ENCODE results near the gene CRLF3. TPM values are rescaled to one million over a fixed set of nuclear protein-coding genes. Genes with fewer than 3 reads are reported as not detected.
"Not testable (repeated sequence)": the region's sequence is repeated elsewhere in the genome, so short reads cannot be mapped to it uniquely, and the experiment has no call there.

CRLF3 gene
- polyA plus RNA-seq, 1 donor: 11.0 TPM

GRCh38 chr17:30793282-30793977 lies 31.1 kb downstream of the CRLF3 start:
- no peaks in the 10 kb centered on the region for H3K27me3 ChIP-seq (ENCODE audit: control insufficient read depth, insufficient read depth, low read length)
- H3K9me3 ChIP-seq (ENCODE audit: control insufficient read depth, low read depth, low read length): no peaks in the 10 kb centered on the region
- H3K36me3 ChIP-seq (ENCODE audit: control insufficient read depth, insufficient read depth, low read length): peaks cover 46% of the 10 kb centered on the region
- no peak for DNase-seq
- no CpG with 5 or more reads among the region's 9 CpGs for WGBS (ENCODE audit: insufficient coverage, low lambda C conversion rate)
- no peak overlapping the region for H3K27ac ChIP-seq (ENCODE audit: low read length)
- H3K4me1 ChIP-seq (ENCODE audit: control insufficient read depth, insufficient read depth, low read length): no peaks in the 10 kb centered on the region
- no peak overlapping the region for H3K4me3 ChIP-seq (ENCODE audit: low read length)

GRCh38 chr17:30790279-30790678 lies 34.2 kb downstream of the CRLF3 start:
- no peak overlapping the region for H3K27ac ChIP-seq (ENCODE audit: low read length)
- peaks cover 60% of the 10 kb centered on the region for H3K36me3 ChIP-seq (ENCODE audit: control insufficient read depth, insufficient read depth, low read length)
- no peaks in the 10 kb centered on the region for H3K27me3 ChIP-seq (ENCODE audit: control insufficient read depth, insufficient read depth, low read length)
- H3K4me1 ChIP-seq (ENCODE audit: control insufficient read depth, insufficient read depth, low read length): no peaks in the 10 kb centered on the region
- no peaks in the 10 kb centered on the region for H3K9me3 ChIP-seq (ENCODE audit: control insufficient read depth, low read depth, low read length)
- WGBS (ENCODE audit: insufficient coverage, low lambda C conversion rate): 100% methylated on average over 1 of the region's 2 CpGs
- no peak overlapping the region for H3K4me3 ChIP-seq (ENCODE audit: low read length)
- DNase-seq: no peak

GRCh38 chr17:30788918-30789317 lies 35.6 kb downstream of the CRLF3 start:
- no peak for DNase-seq
- H3K36me3 ChIP-seq (ENCODE audit: control insufficient read depth, insufficient read depth, low read length): peaks cover 64% of the 10 kb centered on the region
- no peak overlapping the region for H3K4me3 ChIP-seq (ENCODE audit: low read length)
- no peaks in the 10 kb centered on the region for H3K9me3 ChIP-seq (ENCODE audit: control insufficient read depth, low read depth, low read length)
- no peaks in the 10 kb centered on the region for H3K4me1 ChIP-seq (ENCODE audit: control insufficient read depth, insufficient read depth, low read length)
- H3K27me3 ChIP-seq (ENCODE audit: control insufficient read depth, insufficient read depth, low read length): no peaks in the 10 kb centered on the region
- no CpG with 5 or more reads among the region's 2 CpGs for WGBS (ENCODE audit: insufficient coverage, low lambda C conversion rate)
- no peak overlapping the region for H3K27ac ChIP-seq (ENCODE audit: low read length)

- no peaks in the 10 kb centered on the region for H3K9me3 ChIP-seq (ENCODE audit: control insufficient read depth, low read depth, low read length)
- WGBS (ENCODE audit: insufficient coverage, low lambda C conversion rate): no CpG with 5 or more reads among the region's 2 CpGs
- H3K4me3 ChIP-seq (ENCODE audit: low read length): no peak overlapping the region
- no peaks in the 10 kb centered on the region for H3K27me3 ChIP-seq (ENCODE audit: control insufficient read depth, insufficient read depth, low read length)
- peaks cover 32% of the 10 kb centered on the region for H3K36me3 ChIP-seq (ENCODE audit: control insufficient read depth, insufficient read depth, low read length)
- H3K27ac ChIP-seq (ENCODE audit: low read length): no peak overlapping the region
- H3K4me1 ChIP-seq (ENCODE audit: control insufficient read depth, insufficient read depth, low read length): no peaks in the 10 kb centered on the region
- DNase-seq: no peak
These were observed 42.3 kb downstream of the CRLF3 start for GRCh38 chr17:30782206-30782605.

GRCh38 chr17:30780343-30780742 lies 44.1 kb downstream of the CRLF3 start:
- DNase-seq: no peak
- no peak overlapping the region for H3K4me3 ChIP-seq (ENCODE audit: low read length)
- H3K9me3 ChIP-seq (ENCODE audit: control insufficient read depth, low read depth, low read length): no peaks in the 10 kb centered on the region
- WGBS (ENCODE audit: insufficient coverage, low lambda C conversion rate): 100% methylated on average over 2 of the region's 6 CpGs
- no peak overlapping the region for H3K27ac ChIP-seq (ENCODE audit: low read length)
- H3K27me3 ChIP-seq (ENCODE audit: control insufficient read depth, insufficient read depth, low read length): no peaks in the 10 kb centered on the region
- H3K4me1 ChIP-seq (ENCODE audit: control insufficient read depth, insufficient read depth, low read length): no peaks in the 10 kb centered on the region
- peaks cover 26% of the 10 kb centered on the region for H3K36me3 ChIP-seq (ENCODE audit: control insufficient read depth, insufficient read depth, low read length)

GRCh38 chr17:30768771-30769170 lies 55.7 kb downstream of the CRLF3 start:
- WGBS (ENCODE audit: insufficient coverage, low lambda C conversion rate): 42% methylated on average over 2 of the region's 3 CpGs
- H3K36me3 ChIP-seq (ENCODE audit: control insufficient read depth, insufficient read depth, low read length): peaks cover 19% of the 10 kb centered on the region
- not testable (repeated sequence) for H3K9me3 ChIP-seq (ENCODE audit: control insufficient read depth, low read depth, low read length); DNase-seq; H3K4me1 ChIP-seq (ENCODE audit: control insufficient read depth, insufficient read depth, low read length); H3K27me3 ChIP-seq (ENCODE audit: control insufficient read depth, insufficient read depth, low read length); H3K27ac ChIP-seq (ENCODE audit: low read length); H3K4me3 ChIP-seq (ENCODE audit: low read length)

GRCh38 chr17:30767641-30768404 lies 56.7 kb downstream of the CRLF3 start:
- not testable (repeated sequence) for H3K4me3 ChIP-seq (ENCODE audit: low read length); DNase-seq; H3K27me3 ChIP-seq (ENCODE audit: control insufficient read depth, insufficient read depth, low read length); H3K4me1 ChIP-seq (ENCODE audit: control insufficient read depth, insufficient read depth, low read length); H3K27ac ChIP-seq (ENCODE audit: low read length); H3K9me3 ChIP-seq (ENCODE audit: control insufficient read depth, low read depth, low read length)
- H3K36me3 ChIP-seq (ENCODE audit: control insufficient read depth, insufficient read depth, low read length): peaks cover 23% of the 10 kb centered on the region
- WGBS (ENCODE audit: insufficient coverage, low lambda C conversion rate): no CpG with 5 or more reads among the region's 14 CpGs

- Histone ChIP-seq H3K27ac (ENCODE audit: low read length) (no peak overlapping the region), H3K4me3 (ENCODE audit: low read length) (no peak overlapping the region), H3K9me3 (ENCODE audit: control insufficient read depth, low read depth, low read length) (no peaks in the 10 kb centered on the region), H3K27me3 (ENCODE audit: control insufficient read depth, insufficient read depth, low read length) (no peaks in the 10 kb centered on the region), H3K4me1 (ENCODE audit: control insufficient read depth, insufficient read depth, low read length) (no peaks in the 10 kb centered on the region), H3K36me3 (ENCODE audit: control insufficient read depth, insufficient read depth, low read length) (peaks cover 22% of the 10 kb centered on the region)
- DNase-seq: no peak
These were observed 63.4 kb downstream of the CRLF3 start for GRCh38 chr17:30761060-30761459.

GRCh38 chr17:30753291-30753690 lies 71.2 kb downstream of the CRLF3 start:
- not testable (repeated sequence) for H3K27me3 ChIP-seq (ENCODE audit: control insufficient read depth, insufficient read depth, low read length); H3K4me1 ChIP-seq (ENCODE audit: control insufficient read depth, insufficient read depth, low read length); H3K27ac ChIP-seq (ENCODE audit: low read length); DNase-seq; H3K4me3 ChIP-seq (ENCODE audit: low read length); H3K9me3 ChIP-seq (ENCODE audit: control insufficient read depth, low read depth, low read length)
- no CpG with 5 or more reads among the region's 10 CpGs for whole genome bisulfite sequencing (ENCODE audit: insufficient coverage, low lambda C conversion rate)
- H3K36me3 ChIP-seq (ENCODE audit: control insufficient read depth, insufficient read depth, low read length): peaks cover 27% of the 10 kb centered on the region

- H3K36me3 ChIP-seq (ENCODE audit: control insufficient read depth, insufficient read depth, low read length): peaks cover 24% of the 10 kb centered on the region
These were observed 73.5 kb downstream of the CRLF3 start for GRCh38 chr17:30750982-30751381.

GRCh38 chr17:30747621-30748020 lies 76.9 kb downstream of the CRLF3 start:
- not testable (repeated sequence) for H3K4me1 ChIP-seq (ENCODE audit: control insufficient read depth, insufficient read depth, low read length); H3K27me3 ChIP-seq (ENCODE audit: control insufficient read depth, insufficient read depth, low read length); H3K9me3 ChIP-seq (ENCODE audit: control insufficient read depth, low read depth, low read length); H3K4me3 ChIP-seq (ENCODE audit: low read length); H3K27ac ChIP-seq (ENCODE audit: low read length); DNase-seq
- no CpG with 5 or more reads among the region's 4 CpGs for WGBS (ENCODE audit: insufficient coverage, low lambda C conversion rate)
- peaks cover 24% of the 10 kb centered on the region for H3K36me3 ChIP-seq (ENCODE audit: control insufficient read depth, insufficient read depth, low read length)

More at GRCh38 chr17:30750982-30751381, 73.5 kb downstream of the CRLF3 start:
- not testable (repeated sequence) for H3K9me3 ChIP-seq (ENCODE audit: control insufficient read depth, low read depth, low read length); H3K4me1 ChIP-seq (ENCODE audit: control insufficient read depth, insufficient read depth, low read length); H3K4me3 ChIP-seq (ENCODE audit: low read length); H3K27ac ChIP-seq (ENCODE audit: low read length); H3K27me3 ChIP-seq (ENCODE audit: control insufficient read depth, insufficient read depth, low read length); DNase-seq
- WGBS (ENCODE audit: insufficient coverage, low lambda C conversion rate): no CpG with 5 or more reads among the region's 11 CpGs
